ENCODE data around the gene COLEC12.

DNA sequence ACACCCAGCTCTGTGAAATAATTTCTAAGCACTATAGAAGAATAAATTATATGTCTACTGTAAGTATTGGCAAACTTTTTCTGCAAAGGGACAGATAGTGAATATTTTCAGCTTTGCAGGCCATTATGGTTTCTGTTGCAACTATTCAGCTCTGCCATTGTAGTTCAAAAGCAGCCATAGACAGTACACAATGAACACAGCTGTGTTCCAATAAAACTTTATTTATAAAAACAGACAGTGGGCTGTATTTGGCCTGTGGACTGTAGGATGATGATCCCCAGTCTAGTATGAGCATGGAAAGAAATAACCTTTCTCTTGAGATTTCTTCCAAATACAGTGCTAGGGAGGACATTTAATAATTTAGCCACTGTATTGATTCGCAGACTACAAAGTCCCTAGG lies 197.5 kb downstream of the COLEC12 start:
- TF ChIP-seq PRDM1 (tag by site-specific recombination; IDR thresholded peaks at IDR 0.05) (no peak), OVOL3 (tag by site-specific recombination; IDR thresholded peaks at IDR 0.05) (no peak), BCL11A (tag by site-specific recombination; IDR thresholded peaks at IDR 0.05; ENCODE audit: low read depth) (no peak), ZNF239 (tag by site-specific recombination; IDR thresholded peaks at IDR 0.05) (no peak), ZNF555 (tag by site-specific recombination; conservative IDR thresholded peaks at IDR 0.05) (no peak)
- TF ChIP-seq, protein P1, sequence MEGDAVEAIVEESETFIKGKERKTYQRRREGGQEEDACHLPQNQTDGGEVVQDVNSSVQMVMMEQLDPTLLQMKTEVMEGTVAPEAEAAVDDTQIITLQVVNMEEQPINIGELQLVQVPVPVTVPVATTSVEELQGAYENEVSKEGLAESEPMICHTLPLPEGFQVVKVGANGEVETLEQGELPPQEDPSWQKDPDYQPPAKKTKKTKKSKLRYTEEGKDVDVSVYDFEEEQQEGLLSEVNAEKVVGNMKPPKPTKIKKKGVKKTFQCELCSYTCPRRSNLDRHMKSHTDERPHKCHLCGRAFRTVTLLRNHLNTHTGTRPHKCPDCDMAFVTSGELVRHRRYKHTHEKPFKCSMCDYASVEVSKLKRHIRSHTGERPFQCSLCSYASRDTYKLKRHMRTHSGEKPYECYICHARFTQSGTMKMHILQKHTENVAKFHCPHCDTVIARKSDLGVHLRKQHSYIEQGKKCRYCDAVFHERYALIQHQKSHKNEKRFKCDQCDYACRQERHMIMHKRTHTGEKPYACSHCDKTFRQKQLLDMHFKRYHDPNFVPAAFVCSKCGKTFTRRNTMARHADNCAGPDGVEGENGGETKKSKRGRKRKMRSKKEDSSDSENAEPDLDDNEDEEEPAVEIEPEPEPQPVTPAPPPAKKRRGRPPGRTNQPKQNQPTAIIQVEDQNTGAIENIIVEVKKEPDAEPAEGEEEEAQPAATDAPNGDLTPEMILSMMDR (tag by site-specific recombination; IDR thresholded peaks at IDR 0.05): no peak
- TF ChIP-seq, protein P2, sequence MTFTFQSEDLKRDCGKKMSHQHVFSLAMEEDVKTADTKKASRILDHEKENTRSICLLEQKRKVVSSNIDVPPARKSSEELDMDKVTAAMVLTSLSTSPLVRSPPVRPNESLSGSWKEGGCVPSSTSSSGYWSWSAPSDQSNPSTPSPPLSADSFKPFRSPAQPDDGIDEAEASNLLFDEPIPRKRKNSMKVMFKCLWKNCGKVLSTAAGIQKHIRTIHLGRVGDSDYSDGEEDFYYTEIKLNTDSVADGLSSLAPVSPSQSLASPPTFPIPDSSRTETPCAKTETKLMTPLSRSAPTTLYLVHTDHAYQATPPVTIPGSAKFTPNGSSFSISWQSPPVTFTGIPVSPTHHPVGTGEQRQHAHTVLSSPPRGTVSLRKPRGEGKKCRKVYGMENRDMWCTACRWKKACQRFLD (tag by site-specific recombination; IDR thresholded peaks at IDR 0.05): no peak
- TF ChIP-seq, protein P3, sequence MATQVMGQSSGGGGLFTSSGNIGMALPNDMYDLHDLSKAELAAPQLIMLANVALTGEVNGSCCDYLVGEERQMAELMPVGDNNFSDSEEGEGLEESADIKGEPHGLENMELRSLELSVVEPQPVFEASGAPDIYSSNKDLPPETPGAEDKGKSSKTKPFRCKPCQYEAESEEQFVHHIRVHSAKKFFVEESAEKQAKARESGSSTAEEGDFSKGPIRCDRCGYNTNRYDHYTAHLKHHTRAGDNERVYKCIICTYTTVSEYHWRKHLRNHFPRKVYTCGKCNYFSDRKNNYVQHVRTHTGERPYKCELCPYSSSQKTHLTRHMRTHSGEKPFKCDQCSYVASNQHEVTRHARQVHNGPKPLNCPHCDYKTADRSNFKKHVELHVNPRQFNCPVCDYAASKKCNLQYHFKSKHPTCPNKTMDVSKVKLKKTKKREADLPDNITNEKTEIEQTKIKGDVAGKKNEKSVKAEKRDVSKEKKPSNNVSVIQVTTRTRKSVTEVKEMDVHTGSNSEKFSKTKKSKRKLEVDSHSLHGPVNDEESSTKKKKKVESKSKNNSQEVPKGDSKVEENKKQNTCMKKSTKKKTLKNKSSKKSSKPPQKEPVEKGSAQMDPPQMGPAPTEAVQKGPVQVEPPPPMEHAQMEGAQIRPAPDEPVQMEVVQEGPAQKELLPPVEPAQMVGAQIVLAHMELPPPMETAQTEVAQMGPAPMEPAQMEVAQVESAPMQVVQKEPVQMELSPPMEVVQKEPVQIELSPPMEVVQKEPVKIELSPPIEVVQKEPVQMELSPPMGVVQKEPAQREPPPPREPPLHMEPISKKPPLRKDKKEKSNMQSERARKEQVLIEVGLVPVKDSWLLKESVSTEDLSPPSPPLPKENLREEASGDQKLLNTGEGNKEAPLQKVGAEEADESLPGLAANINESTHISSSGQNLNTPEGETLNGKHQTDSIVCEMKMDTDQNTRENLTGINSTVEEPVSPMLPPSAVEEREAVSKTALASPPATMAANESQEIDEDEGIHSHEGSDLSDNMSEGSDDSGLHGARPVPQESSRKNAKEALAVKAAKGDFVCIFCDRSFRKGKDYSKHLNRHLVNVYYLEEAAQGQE (tag by site-specific recombination; IDR thresholded peaks at IDR 0.05): no peak

Measured in HEK293 (cell line).